IPS-18a (cell line): ENCODE results near the gene FBXO17.
"Not testable (repeated sequence)": the region's sequence is repeated elsewhere in the genome, so short reads cannot be mapped to it uniquely, and the experiment has no call there.

Source experiments
- H3K27ac ChIP-seq: one replicate; pipeline ENCODE4 v1.5.1; 2013; ENCODE audit warnings: low read length
- H3K27me3 ChIP-seq: one replicate; pipeline ENCODE4 v1.6.1; 2013; ENCODE audit warnings: mild to moderate bottlenecking, low read length; ENCODE audit not compliant: control insufficient read depth, insufficient read depth
- H3K36me3 ChIP-seq: one replicate; pipeline ENCODE4 v1.6.1; 2013; ENCODE audit warnings: low read depth, low read length; ENCODE audit not compliant: control insufficient read depth
- H3K4me1 ChIP-seq: one replicate; pipeline ENCODE4 v1.6.1; 2013; ENCODE audit warnings: low read depth, low read length; ENCODE audit not compliant: control insufficient read depth
- H3K4me3 ChIP-seq: one replicate; pipeline ENCODE4 v1.5.1; 2013; ENCODE audit warnings: low read length
- H3K9ac ChIP-seq: one replicate; pipeline ENCODE4 v1.6.1; 2013; ENCODE audit warnings: mild to moderate bottlenecking, low read length, moderate library complexity
- H3K9me3 ChIP-seq: one replicate; pipeline ENCODE4 v1.6.1; 2013; ENCODE audit warnings: low read depth, low read length; ENCODE audit not compliant: control insufficient read depth

The FBXO17 gene

GRCh38 chr19:38952395-38953165, 23.0 kb downstream of the FBXO17 start:
- no peak overlapping the region for H3K4me3 ChIP-seq
- no peak overlapping the region for H3K27ac ChIP-seq
- no peaks in the 10 kb centered on the region for H3K36me3 ChIP-seq
- no peaks in the 10 kb centered on the region for H3K9me3 ChIP-seq
- no peaks in the 10 kb centered on the region for H3K27me3 ChIP-seq
- no peaks in the 10 kb centered on the region for H3K4me1 ChIP-seq
- H3K9ac ChIP-seq, result no peak overlapping the region

- Histone ChIP-seq H3K27ac (no peak overlapping the region), H3K4me3 (no peak overlapping the region), H3K9me3 (no peaks in the 10 kb centered on the region), H3K27me3 (no peaks in the 10 kb centered on the region), H3K9ac (no peak overlapping the region), H3K4me1 (no peaks in the 10 kb centered on the region), H3K36me3 (no peaks in the 10 kb centered on the region)
These were observed 24.4 kb downstream of the FBXO17 start for GRCh38 chr19:38951187-38951586.

GRCh38 chr19:38949580-38950367, 25.8 kb downstream of the FBXO17 start:
- Histone ChIP-seq H3K4me1 (no peaks in the 10 kb centered on the region), H3K9me3 (no peaks in the 10 kb centered on the region), H3K27me3 (no peaks in the 10 kb centered on the region), H3K4me3 (peak overlapping the region; percentile 65), H3K36me3 (no peaks in the 10 kb centered on the region), H3K9ac (no peak overlapping the region), H3K27ac (no peak overlapping the region)

GRCh38 chr19:38946229-38947010, 29.1 kb downstream of the FBXO17 start:
- no peaks in the 10 kb centered on the region for H3K9me3 ChIP-seq
- H3K4me3 ChIP-seq, result no peak overlapping the region
- H3K27ac ChIP-seq, result no peak overlapping the region
- no peak overlapping the region for H3K9ac ChIP-seq
- no peaks in the 10 kb centered on the region for H3K27me3 ChIP-seq
- H3K36me3 ChIP-seq, result no peaks in the 10 kb centered on the region
- H3K4me1 ChIP-seq, result no peaks in the 10 kb centered on the region

- H3K9ac ChIP-seq, result no peak overlapping the region
- no peaks in the 10 kb centered on the region for H3K9me3 ChIP-seq
- H3K27ac ChIP-seq, result no peak overlapping the region
- H3K4me1 ChIP-seq, result no peaks in the 10 kb centered on the region
- no peaks in the 10 kb centered on the region for H3K36me3 ChIP-seq
- H3K27me3 ChIP-seq, result no peaks in the 10 kb centered on the region
- H3K4me3 ChIP-seq, result no peak overlapping the region
These were observed 29.8 kb downstream of the FBXO17 start for GRCh38 chr19:38945562-38946228.

GRCh38 chr19:38944981-38945506, 30.5 kb downstream of the FBXO17 start:
- Histone ChIP-seq H3K36me3 (no peaks in the 10 kb centered on the region), H3K4me3 (no peak overlapping the region), H3K4me1 (no peaks in the 10 kb centered on the region), H3K27me3 (no peaks in the 10 kb centered on the region), H3K9me3 (no peaks in the 10 kb centered on the region), H3K27ac (no peak overlapping the region), H3K9ac (no peak overlapping the region)

- Histone ChIP-seq H3K4me3 (no peak overlapping the region), H3K4me1 (no peaks in the 10 kb centered on the region), H3K27ac (no peak overlapping the region), H3K9ac (no peak overlapping the region), H3K27me3 (no peaks in the 10 kb centered on the region), H3K9me3 (no peaks in the 10 kb centered on the region), H3K36me3 (no peaks in the 10 kb centered on the region)
These were observed 32.9 kb downstream of the FBXO17 start for GRCh38 chr19:38942471-38943181.

- no peaks in the 10 kb centered on the region for H3K4me1 ChIP-seq
- no peaks in the 10 kb centered on the region for H3K36me3 ChIP-seq
- no peak overlapping the region for H3K9ac ChIP-seq
These were observed 33.6 kb downstream of the FBXO17 start for GRCh38 chr19:38941979-38942378.

GRCh38 chr19:38941466-38941865, 34.1 kb downstream of the FBXO17 start:
- not testable (repeated sequence) for H3K27me3 ChIP-seq, H3K9me3 ChIP-seq, H3K27ac ChIP-seq, H3K4me3 ChIP-seq, H3K36me3 ChIP-seq, H3K4me1 ChIP-seq, H3K9ac ChIP-seq

More at GRCh38 chr19:38941979-38942378, 33.6 kb downstream of the FBXO17 start:
- no peaks in the 10 kb centered on the region for H3K9me3 ChIP-seq
- no peak overlapping the region for H3K4me3 ChIP-seq
- no peak overlapping the region for H3K27ac ChIP-seq
- no peaks in the 10 kb centered on the region for H3K27me3 ChIP-seq

GRCh38 chr19:38939957-38940356, 35.6 kb downstream of the FBXO17 start:
- Histone ChIP-seq H3K9ac (no peak overlapping the region), H3K4me3 (no peak overlapping the region), H3K9me3 (peaks cover 4% of the 10 kb centered on the region), H3K27ac (no peak overlapping the region), H3K27me3 (no peaks in the 10 kb centered on the region), H3K36me3 (no peaks in the 10 kb centered on the region), H3K4me1 (no peaks in the 10 kb centered on the region)
